Transverse colon (tissue), 4 donors: ENCODE measurements around the gene SSR4. TPM values are rescaled to one million over a fixed set of nuclear protein-coding genes. Genes with fewer than 3 reads are reported as not detected.

ENCODE experiments used
- DNase-seq: peaks from one replicate; pipeline ENCODE4 v3.0.0-alpha.2; 2019
- H3K27ac ChIP-seq, 4 donors: fragments of 200-600 bp; sonication (generic); 2 replicates each; pipeline ENCODE4 v1.5.1; 2016 to 2018; ENCODE audit warnings: inconsistent platforms in 4 of 4
- H3K27me3 ChIP-seq: fragments of 200-600 bp; sonication (generic); 2 replicates; pipeline ENCODE4 v1.5.1; 2017; ENCODE audit warnings: inconsistent platforms
- H3K36me3 ChIP-seq, 4 donors: fragments of 200-600 bp; sonication (generic); 2 replicates each; pipeline ENCODE4 v1.5.1; 2017 to 2019; ENCODE audit warnings: inconsistent platforms in 4 of 4
- H3K4me1 ChIP-seq, 4 donors: fragments of 200-600 bp; sonication (generic); 2 replicates each; pipeline ENCODE4 v1.5.1; 2017 to 2020; ENCODE audit warnings: inconsistent platforms in 4 of 4
- H3K4me3 ChIP-seq, 4 donors: fragments of 200-600 bp; sonication (generic); 1 replicate in 1 of 4; 2 replicates in 3 of 4; pipeline versions ENCODE4 v1.5.1 to v1.6.1; 2017 to 2019; ENCODE audit warnings: inconsistent platforms in 4 of 4
- H3K9me3 ChIP-seq, 2 donors: fragments of 200-600 bp; sonication (generic); 2 replicates each; pipeline ENCODE4 v1.5.1; 2017 to 2019; ENCODE audit warnings: inconsistent platforms in 2 of 2
- EP300 ChIP-seq: sonication (generic); formaldehyde crosslinking; IDR thresholded peaks from one replicate; pipeline ENCODE4 v1.6.1; 2017; ENCODE audit warnings: antibody characterized with exemption, low read depth
- POLR2A ChIP-seq: fragments of 450-650 bp; IDR thresholded peaks from one replicate; pipeline ENCODE4 v1.6.1; 2016; ENCODE audit warnings: antibody characterized with exemption, mild to moderate bottlenecking, moderate library complexity
- POLR2AphosphoS5 ChIP-seq, 3 donors: sonication (generic); formaldehyde crosslinking; IDR thresholded peaks; one replicate each; pipeline ENCODE4 v1.6.1; 2016; ENCODE audit warnings: antibody characterized with exemption in 3 of 3
- WGBS, 2 donors: methylation state at CpG; one replicate each; pipeline ENCODE4 v1.1.5; 2018; ENCODE audit warnings: low coverage in 1 of 2; 5-methylcytosine and 5-hydroxymethylcytosine counted together
- in situ Hi-C, 4 donors: fragments of 200-750 bp; cut with MboI; loops; one replicate each; pipeline versions ENCODE4 v1.15.0 to v1.15.1; 2017; ENCODE audit warnings: low sequenced_read_pairs in 3 of 4, low pct_ligation_motif_present in 1 of 4, low pct_unique_long_range_greater_than_20kb in 1 of 4
- intact Hi-C: fragments of 100-400 bp; cut with DNase I; formaldehyde crosslinking; loops from one replicate; pipeline ENCODE4 v1.15.1; 2023; ENCODE audit warnings: low total_unique reads
- total RNA-seq, 4 donors: library from RNA; depleted of rRNA; stranded (reverse); fragments of >200 nt; gene quantifications; one replicate each; pipeline ENCODE4 v1.1.0, GENCODE V29; 2016
- TF ChIP-seq, protein P1 (sequence below), 5 experiments: fragments of 200-600 bp in 3 of 5; fragments of 450-650 bp in 2 of 5; sonication (generic) in 3 of 5; IDR thresholded peaks; 1 replicate in 2 of 5; 2 replicates in 3 of 5; pipeline ENCODE4 v1.5.1; 2016 to 2017; ENCODE audit warnings: antibody characterized with exemption in 5 of 5, inconsistent platforms in 3 of 5, mild to moderate bottlenecking in 2 of 5, moderate library complexity in 1 of 5

SSR4 gene
- total RNA-seq, 4 donors from 2014 or later, result 16.1 to 165 (median 95.8) TPM

DNA sequence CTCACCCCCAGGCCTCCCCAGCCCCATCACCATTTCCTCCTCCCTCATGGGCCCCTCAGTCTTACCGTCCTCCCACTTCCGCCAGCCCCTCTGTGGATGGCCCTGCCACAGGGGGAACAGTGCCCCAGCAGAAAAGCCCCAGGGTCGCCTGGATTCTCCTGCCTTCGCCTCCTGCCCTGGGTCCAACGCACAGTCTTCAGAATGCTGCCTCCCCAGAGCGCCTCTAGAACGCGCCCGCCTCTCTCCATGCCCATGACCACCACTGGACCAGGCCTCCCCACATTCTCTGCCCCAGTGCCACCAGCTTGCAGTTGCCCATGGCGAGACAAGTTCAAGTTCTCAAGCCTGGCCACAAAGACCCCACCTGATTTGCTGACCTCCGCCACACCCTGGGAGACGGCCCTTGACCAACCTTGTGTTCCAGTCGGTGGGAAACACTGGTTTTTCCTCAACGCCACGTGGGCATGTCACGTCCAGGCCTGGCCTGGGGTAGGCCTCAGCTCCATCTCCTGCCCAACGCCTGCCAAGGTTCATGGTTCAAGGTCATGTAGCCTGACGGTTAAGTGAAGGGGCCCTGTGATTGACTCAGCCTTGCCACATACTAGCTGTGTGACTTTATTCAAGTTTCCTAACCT is 31.1 kb upstream of the SSR4 start:
- TF ChIP-seq EP300 (no peak), POLR2A (no peak)
- WGBS, 2 donors, result 77% methylated on average over 18 of the region's 18 CpGs; no CpG with 5 or more reads in 1 of the 2 donors
- H3K27me3 ChIP-seq, result no peaks in the 10 kb centered on the region
- in situ Hi-C loops (loop anchor here in 1 of 4 donors (25.0 kb wide), 1 partner anchor 199 kb away; the partner anchor contains the start of genes HCFC1 and TMEM187), intact Hi-C loops (no loop called here)
- H3K4me3 ChIP-seq, result no peak overlapping the region
- no peaks in the 10 kb centered on the region for H3K36me3 ChIP-seq
- no peak for DNase-seq
- no peak overlapping the region for H3K27ac ChIP-seq
- no peaks in the 10 kb centered on the region for H3K4me1 ChIP-seq
- H3K9me3 ChIP-seq, result no peaks in the 10 kb centered on the region

GRCh38 chrX:153763989-153764755 is 30.3 kb upstream of the SSR4 start, which contains the start of gene PLXNB3:
TSS of gene PLXNB3 (plus strand) at chrX:153764249. CDS start at chrX:153765536, 1,287 bp downstream.
- Histone ChIP-seq H3K9me3 (no peaks in the 10 kb centered on the region), H3K27ac (peak within 1 kb of the TSS; percentile 47 to 81 (median 65)), H3K27me3 (no peaks in the 10 kb centered on the region), H3K36me3 (no peaks in the 10 kb centered on the region), H3K4me3 (peak within 1 kb of the TSS in 3 of 4 donors; percentile 2 to 13 (median 12)), H3K4me1 (no peaks in the 10 kb centered on the region)
- intact Hi-C loops (no loop called here), in situ Hi-C loops (loop anchor here in 1 of 4 donors (25.0 kb wide), 1 partner anchor 198 kb away; the partner anchor contains the start of genes HCFC1 and TMEM187)
- WGBS, 2 donors, result 39% methylated on average over 26 of the region's 26 CpGs; no CpG with 5 or more reads in 1 of the 2 donors
- TF ChIP-seq POLR2AphosphoS5 (IDR thresholded peaks at IDR 0.05) (peak in 1 of 3 donors; percentile 32), POLR2A (no peak), EP300 (no peak)
- TF ChIP-seq, protein P1, sequence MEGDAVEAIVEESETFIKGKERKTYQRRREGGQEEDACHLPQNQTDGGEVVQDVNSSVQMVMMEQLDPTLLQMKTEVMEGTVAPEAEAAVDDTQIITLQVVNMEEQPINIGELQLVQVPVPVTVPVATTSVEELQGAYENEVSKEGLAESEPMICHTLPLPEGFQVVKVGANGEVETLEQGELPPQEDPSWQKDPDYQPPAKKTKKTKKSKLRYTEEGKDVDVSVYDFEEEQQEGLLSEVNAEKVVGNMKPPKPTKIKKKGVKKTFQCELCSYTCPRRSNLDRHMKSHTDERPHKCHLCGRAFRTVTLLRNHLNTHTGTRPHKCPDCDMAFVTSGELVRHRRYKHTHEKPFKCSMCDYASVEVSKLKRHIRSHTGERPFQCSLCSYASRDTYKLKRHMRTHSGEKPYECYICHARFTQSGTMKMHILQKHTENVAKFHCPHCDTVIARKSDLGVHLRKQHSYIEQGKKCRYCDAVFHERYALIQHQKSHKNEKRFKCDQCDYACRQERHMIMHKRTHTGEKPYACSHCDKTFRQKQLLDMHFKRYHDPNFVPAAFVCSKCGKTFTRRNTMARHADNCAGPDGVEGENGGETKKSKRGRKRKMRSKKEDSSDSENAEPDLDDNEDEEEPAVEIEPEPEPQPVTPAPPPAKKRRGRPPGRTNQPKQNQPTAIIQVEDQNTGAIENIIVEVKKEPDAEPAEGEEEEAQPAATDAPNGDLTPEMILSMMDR (IDR thresholded peaks at IDR 0.05), result peak; percentile 67 to 86 (median 76)
- peak; percentile 84 for DNase-seq

GRCh38 chrX:153764786-153765137 is 29.7 kb upstream of the SSR4 start:
- TF ChIP-seq, protein P1 (IDR thresholded peaks at IDR 0.05), result no peak
- TF ChIP-seq POLR2AphosphoS5 (IDR thresholded peaks at IDR 0.05), result no peak
- TF ChIP-seq POLR2A, result no peak
- TF ChIP-seq EP300, result no peak
- no peak for DNase-seq
- Histone ChIP-seq H3K4me1 (no peaks in the 10 kb centered on the region), H3K36me3 (no peaks in the 10 kb centered on the region), H3K27me3 (no peaks in the 10 kb centered on the region), H3K4me3 (peak overlapping the region in 3 of 4 donors; percentile 2 to 13 (median 12)), H3K9me3 (no peaks in the 10 kb centered on the region), H3K27ac (peak overlapping the region; percentile 47 to 81 (median 65))
- intact Hi-C loops, result loop anchor here (5.0 kb wide), 1 partner anchor 188 kb away; no protein-coding TSS in a partner anchor
- WGBS, 2 donors, result 72% methylated on average over 7 of the region's 7 CpGs; no CpG with 5 or more reads in 1 of the 2 donors
- in situ Hi-C loops, result loop anchor here in 1 of 4 donors (25.0 kb wide), 1 partner anchor 198 kb away; the partner anchor contains the start of genes HCFC1 and TMEM187

GRCh38 chrX:153765138-153766079 is 29.1 kb upstream of the SSR4 start:
- H3K27me3 ChIP-seq, result no peaks in the 10 kb centered on the region
- in situ Hi-C loops, result loop anchor here in 1 of 4 donors (25.0 kb wide), 1 partner anchor 197 kb away; the partner anchor contains the start of genes HCFC1 and TMEM187
- intact Hi-C loops, result loop anchor here (5.0 kb wide), 1 partner anchor 187 kb away; no protein-coding TSS in a partner anchor

More at GRCh38 chrX:153765138-153766079, 29.1 kb upstream of the SSR4 start:
- TF ChIP-seq POLR2A, result no peak
- no peak for TF ChIP-seq EP300
- TF ChIP-seq, protein P1 (IDR thresholded peaks at IDR 0.05), result no peak
- WGBS, 2 donors, result 67% methylated on average over 8 of the region's 27 CpGs; no CpG with 5 or more reads in 1 of the 2 donors
- H3K27ac ChIP-seq, result peak overlapping the region; percentile 47 to 81 (median 65)
- H3K4me3 ChIP-seq, result peak overlapping the region in 2 of 4 donors; percentile 13 to 18
- H3K9me3 ChIP-seq, result no peaks in the 10 kb centered on the region
- no peaks in the 10 kb centered on the region for H3K4me1 ChIP-seq
- H3K36me3 ChIP-seq, result no peaks in the 10 kb centered on the region
- DNase-seq, result peak; percentile 7
